ENCODE data around the gene ZNF343. TPM values are rescaled to one million over a fixed set of nuclear protein-coding genes. Genes with fewer than 3 reads are reported as not detected.

ZNF343 gene
- total RNA-seq, 1 experiment from 2014 or later: 3.4 TPM

GRCh38 chr20:2524709-2525506 is 16.2 kb upstream of the ZNF343 start:
- Histone ChIP-seq H4K5ac (ENCODE audit: insufficient read length, low read depth, low read length) (no peak overlapping the region), H4K91ac (ENCODE audit: insufficient read length, low read depth, low read length) (no peak overlapping the region), H3K14ac (ENCODE audit: insufficient read depth, low read length) (0 out of 2 replicates have a peak overlapping the region, but pooled peaks have one; percentile 8), H2BK120ac (ENCODE audit: low read depth, low read length, poor library complexity, severe bottlenecking) (no peak overlapping the region), H2BK20ac (ENCODE audit: low read depth, low read length, poor library complexity, severe bottlenecking) (no peak overlapping the region), H3K4ac (ENCODE audit: low read depth, low read length) (no peak overlapping the region), H2BK15ac (ENCODE audit: low read depth, low read length) (no peak overlapping the region), H2AFZ (ENCODE audit: low read length) (no peak overlapping the region), H3K23ac (ENCODE audit: insufficient read length, low read depth, low read length) (no peak overlapping the region), H2BK5ac (ENCODE audit: insufficient read length, low read length) (no peak overlapping the region), H3K79me2 (ENCODE audit: insufficient read depth, low read length) (no peaks in the 10 kb centered on the region), H4K20me1 (ENCODE audit: control insufficient read depth, insufficient read depth, insufficient read length) (no peaks in the 10 kb centered on the region), H4K8ac (replicated peaks; ENCODE audit: insufficient read length, low read depth, low read length) (no peak overlapping the region), H3T11ph (ENCODE audit: low read length) (no peak overlapping the region), H2BK12ac (ENCODE audit: insufficient read length, low read depth, low read length) (no peak overlapping the region), H3K4me1 (ENCODE audit: insufficient read depth, low read length) (no peaks in the 10 kb centered on the region), H3K9ac (ENCODE audit: extremely low read depth, insufficient read length, low read length) (no peak overlapping the region), H3K4me2 (ENCODE audit: insufficient read depth, insufficient read length, low read length) (peak overlapping the region; percentile 73), H3K9me3 (ENCODE audit: control insufficient read depth, low read depth, low read length) (no peaks in the 10 kb centered on the region), H3K27ac (ENCODE audit: insufficient read length, low read depth, low read length) (no peak overlapping the region), H3K27me3 (ENCODE audit: insufficient read depth, low read length) (peaks cover 24% of the 10 kb centered on the region), H3K79me1 (ENCODE audit: insufficient read depth, low read depth, low read length, poor library complexity, severe bottlenecking) (no peaks in the 10 kb centered on the region), H2AK5ac (ENCODE audit: insufficient read length, low read length) (no peak overlapping the region), H3K56ac (ENCODE audit: insufficient read length, low read depth, low read length) (no peak overlapping the region), H3K23me2 (ENCODE audit: insufficient read length, low read depth, low read length, poor library complexity, severe bottlenecking) (peaks cover 6% of the 10 kb centered on the region), H3K18ac (ENCODE audit: insufficient read length, low read depth, low read length) (peak overlapping the region; percentile 47)
- peak; percentile 57 for DNase-seq
- TF ChIP-seq CTCF (conservative IDR thresholded peaks at IDR 0.05): no peak; the same call in 2 of the 3 replicates
- Mint-ChIP-seq H3K27me3 (ENCODE audit: low read depth) (peaks cover 96% of the 10 kb centered on the region), H3K4me3 (peak overlapping the region; percentile 79 to 91), H3K4me1 (peaks cover 3% of the 10 kb centered on the region in 2 experiments), H3K27ac (no peak overlapping the region; a peak in 1 of 7 replicates), H3K9me3 (no peaks in the 10 kb centered on the region; a peak in 1 of 5 replicates), H3K36me3 (ENCODE audit: insufficient read depth in 1 of 3, low read depth in 3 of 3) (no peaks in the 10 kb centered on the region; a peak in 1 of 7 replicates)
- WGBS (ENCODE audit: extremely low coverage, insufficient read length, low lambda C conversion rate): no CpG with 5 or more reads among the region's 64 CpGs
